Nephron progenitor cell (in vitro differentiated cells): ENCODE data around the gene ANXA3.

Source experiments
- DNase-seq: peaks from one replicate; pipeline ENCODE4 v3.0.0; 2021
- H3K27ac Mint-ChIP-seq: 2 replicates; pipeline ENCODE4 v1.8.0; 2021; ENCODE audit warnings: mild to moderate bottlenecking, moderate library complexity, mixed read lengths
- H3K27me3 Mint-ChIP-seq: 2 replicates; pipeline ENCODE4 v1.8.0; 2021; ENCODE audit warnings: mild to moderate bottlenecking, low read depth, mixed read lengths; ENCODE audit not compliant: poor library complexity
- H3K36me3 Mint-ChIP-seq: 2 replicates; pipeline ENCODE4 v1.8.0; 2021; ENCODE audit warnings: low read depth, mixed read lengths
- H3K4me1 Mint-ChIP-seq: 2 replicates; pipeline ENCODE4 v1.8.0; 2021; ENCODE audit warnings: mixed read lengths
- H3K4me3 Mint-ChIP-seq: 2 replicates; pipeline ENCODE4 v1.8.0; 2021; ENCODE audit warnings: mild to moderate bottlenecking, moderate library complexity, mixed read lengths
- H3K9me3 Mint-ChIP-seq: 2 replicates; pipeline ENCODE4 v1.8.0; 2021; ENCODE audit warnings: mild to moderate bottlenecking, moderate library complexity, mixed read lengths
- TF ChIP-seq, protein P1 (sequence below): fragments of 200-600 bp; sonication (generic); IDR thresholded peaks from 2 replicates; pipeline ENCODE4 v1.5.0; 2021; ENCODE audit warnings: antibody characterized with exemption

Gene ANXA3

DNA sequence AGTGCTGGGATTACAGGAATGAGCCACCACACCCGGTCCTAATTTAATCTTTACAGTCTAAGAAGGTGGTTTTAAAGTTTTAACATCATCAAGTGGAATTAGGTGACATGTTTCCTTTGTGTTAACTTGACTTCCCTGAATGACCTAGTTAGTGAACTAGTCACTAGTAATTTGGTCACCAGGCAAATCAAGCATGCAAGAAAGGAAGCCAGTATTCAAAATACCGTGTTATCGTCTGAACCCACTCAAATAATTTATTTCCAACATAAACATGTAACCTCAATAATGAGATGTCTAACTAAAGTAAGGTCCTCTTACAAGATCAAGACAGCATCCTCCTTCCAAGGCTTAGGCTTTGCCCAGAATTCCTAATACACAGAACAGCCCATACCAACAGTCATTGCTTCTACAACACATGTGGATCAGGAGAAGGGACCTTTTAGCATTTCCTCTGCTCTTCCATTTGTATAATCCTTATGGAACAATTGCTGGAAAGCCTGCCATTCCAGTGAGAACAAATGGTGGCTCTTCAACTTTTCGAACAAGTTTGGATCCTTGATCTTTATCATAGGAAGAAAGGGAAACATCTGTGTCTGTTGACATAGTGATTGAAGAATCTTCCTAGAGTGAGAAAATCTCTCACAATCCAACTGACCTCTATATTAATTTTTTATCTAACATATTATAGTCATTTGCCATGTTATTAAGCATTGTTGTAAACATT is 97.2 kb downstream of the ANXA3 start:
- H3K4me1 Mint-ChIP-seq = peaks cover 18% of the 10 kb centered on the region
- DNase-seq = no peak

DNA sequence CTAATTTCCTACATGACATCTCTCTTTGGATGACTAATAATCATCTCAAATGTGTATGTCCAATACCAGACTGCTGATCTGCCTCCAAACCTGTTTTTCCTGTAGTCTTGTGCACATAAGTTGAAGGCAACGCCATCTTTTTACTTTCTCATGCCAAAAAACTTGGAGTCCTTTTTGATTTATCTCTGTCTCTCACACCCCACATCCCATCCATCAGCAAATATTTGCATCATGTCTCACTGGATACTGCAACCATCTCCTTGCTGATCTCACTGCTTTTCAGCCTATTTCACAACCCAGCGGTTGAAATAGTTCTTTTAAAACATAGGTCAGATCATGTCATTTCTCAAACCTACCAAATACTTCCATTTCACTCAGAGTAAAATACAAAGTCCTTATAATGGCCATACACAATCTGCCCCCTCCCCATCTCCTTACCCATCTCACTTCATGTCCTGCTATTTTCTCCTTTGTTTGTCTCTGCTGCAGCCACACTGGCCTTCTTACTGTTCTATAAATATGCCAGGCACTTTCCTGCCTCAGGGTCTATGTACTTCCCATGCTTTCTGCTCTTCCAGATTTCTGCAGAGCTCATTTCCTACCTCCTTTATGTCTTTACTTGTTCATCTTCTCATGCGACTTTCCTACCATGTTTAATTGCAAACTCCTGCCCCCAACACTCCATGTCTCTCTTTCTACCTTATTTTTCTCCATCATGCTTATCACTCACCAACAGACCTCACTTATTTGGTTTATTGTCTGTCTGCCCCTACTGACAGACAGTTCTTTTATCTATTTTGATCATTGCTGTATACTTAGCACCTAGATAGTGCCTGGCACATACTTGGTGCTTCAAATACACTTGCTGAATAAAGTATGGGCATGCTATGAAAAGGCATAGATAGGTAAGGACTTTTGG is 98.8 kb downstream of the ANXA3 start:
- H3K27ac Mint-ChIP-seq = no peak overlapping the region
- H3K27me3 Mint-ChIP-seq = no peaks in the 10 kb centered on the region
- H3K9me3 Mint-ChIP-seq = no peaks in the 10 kb centered on the region
- DNase-seq = no peak
- TF ChIP-seq, protein P1, sequence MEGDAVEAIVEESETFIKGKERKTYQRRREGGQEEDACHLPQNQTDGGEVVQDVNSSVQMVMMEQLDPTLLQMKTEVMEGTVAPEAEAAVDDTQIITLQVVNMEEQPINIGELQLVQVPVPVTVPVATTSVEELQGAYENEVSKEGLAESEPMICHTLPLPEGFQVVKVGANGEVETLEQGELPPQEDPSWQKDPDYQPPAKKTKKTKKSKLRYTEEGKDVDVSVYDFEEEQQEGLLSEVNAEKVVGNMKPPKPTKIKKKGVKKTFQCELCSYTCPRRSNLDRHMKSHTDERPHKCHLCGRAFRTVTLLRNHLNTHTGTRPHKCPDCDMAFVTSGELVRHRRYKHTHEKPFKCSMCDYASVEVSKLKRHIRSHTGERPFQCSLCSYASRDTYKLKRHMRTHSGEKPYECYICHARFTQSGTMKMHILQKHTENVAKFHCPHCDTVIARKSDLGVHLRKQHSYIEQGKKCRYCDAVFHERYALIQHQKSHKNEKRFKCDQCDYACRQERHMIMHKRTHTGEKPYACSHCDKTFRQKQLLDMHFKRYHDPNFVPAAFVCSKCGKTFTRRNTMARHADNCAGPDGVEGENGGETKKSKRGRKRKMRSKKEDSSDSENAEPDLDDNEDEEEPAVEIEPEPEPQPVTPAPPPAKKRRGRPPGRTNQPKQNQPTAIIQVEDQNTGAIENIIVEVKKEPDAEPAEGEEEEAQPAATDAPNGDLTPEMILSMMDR = no peak
- peaks cover 26% of the 10 kb centered on the region for H3K4me1 Mint-ChIP-seq
- H3K36me3 Mint-ChIP-seq = no peaks in the 10 kb centered on the region
- H3K4me3 Mint-ChIP-seq = no peak overlapping the region

More for the DNA sequence above, 97.2 kb downstream of the ANXA3 start:
- no peak overlapping the region for H3K4me3 Mint-ChIP-seq
- H3K27ac Mint-ChIP-seq = no peak overlapping the region
- no peaks in the 10 kb centered on the region for H3K9me3 Mint-ChIP-seq
- TF ChIP-seq, protein P1 = no peak
- H3K27me3 Mint-ChIP-seq = no peaks in the 10 kb centered on the region
- H3K36me3 Mint-ChIP-seq = no peaks in the 10 kb centered on the region

DNA sequence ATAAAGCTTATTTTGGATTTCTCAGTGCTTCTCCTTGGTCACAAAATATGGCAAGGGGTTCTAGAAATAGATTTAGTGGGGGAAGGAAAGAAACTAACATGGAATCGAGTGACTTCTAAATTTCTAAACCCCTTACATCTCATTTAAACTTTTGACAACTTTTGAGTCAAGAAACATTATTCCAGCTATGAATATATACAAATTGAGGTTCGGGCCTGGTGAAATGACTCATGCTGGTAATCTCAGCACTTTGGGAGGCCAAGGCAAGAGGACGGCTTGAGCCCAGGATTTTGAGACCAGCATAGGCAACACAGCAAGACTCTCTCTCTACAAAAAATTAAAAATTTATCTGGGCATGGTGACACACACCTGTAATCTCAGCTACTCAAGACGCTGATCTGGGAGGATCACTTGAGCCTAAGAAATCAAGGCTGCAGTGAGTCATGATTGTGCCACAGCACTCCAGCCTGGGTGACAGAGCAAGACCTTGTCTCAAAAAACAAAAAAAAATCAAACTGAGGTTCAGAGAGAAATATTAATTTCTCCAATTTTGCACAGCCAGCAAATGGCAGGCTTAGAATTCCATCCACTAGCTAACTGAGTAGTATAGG is 99.8 kb downstream of the ANXA3 start:
- Mint-ChIP-seq H3K36me3 (no peaks in the 10 kb centered on the region), H3K4me1 (peaks cover 17% of the 10 kb centered on the region), H3K27ac (no peak overlapping the region), H3K27me3 (no peaks in the 10 kb centered on the region), H3K4me3 (no peak overlapping the region), H3K9me3 (no peaks in the 10 kb centered on the region)
- TF ChIP-seq, protein P1 = no peak
- no peak for DNase-seq

DNA sequence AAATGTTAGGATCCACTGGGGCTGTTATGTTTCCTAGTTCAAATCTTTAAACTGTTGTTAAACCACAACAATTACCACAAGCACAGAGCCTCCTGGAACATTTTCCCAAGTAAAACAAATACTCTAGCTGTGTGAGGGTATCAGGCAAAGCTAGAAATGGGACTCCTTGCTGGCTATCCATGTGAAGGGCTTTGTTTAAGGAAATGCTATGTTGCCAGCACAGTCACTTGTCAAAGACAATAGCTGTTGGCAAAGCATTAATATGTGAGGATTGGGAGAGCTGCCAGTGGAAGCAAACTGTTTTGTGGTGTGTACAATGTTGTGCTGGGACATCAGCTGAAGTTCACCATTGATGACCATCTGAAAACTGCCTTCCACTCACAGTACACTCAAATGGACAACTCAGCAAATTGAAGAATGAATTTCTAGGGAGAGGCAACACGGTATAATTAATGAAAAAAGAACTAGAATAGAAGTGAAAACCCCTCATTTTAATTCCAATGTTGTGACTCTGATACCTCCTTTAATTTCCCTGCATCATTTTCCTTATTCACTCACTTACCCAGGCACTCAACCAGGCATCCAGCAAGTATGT is 100.8 kb downstream of the ANXA3 start:
- peaks cover 19% of the 10 kb centered on the region for H3K4me1 Mint-ChIP-seq
- H3K36me3 Mint-ChIP-seq = no peaks in the 10 kb centered on the region
- no peaks in the 10 kb centered on the region for H3K9me3 Mint-ChIP-seq
- peaks cover 4% of the 10 kb centered on the region for H3K27me3 Mint-ChIP-seq
- H3K27ac Mint-ChIP-seq = no peak overlapping the region
- TF ChIP-seq, protein P1 = no peak
- no peak overlapping the region for H3K4me3 Mint-ChIP-seq
- DNase-seq = no peak

DNA sequence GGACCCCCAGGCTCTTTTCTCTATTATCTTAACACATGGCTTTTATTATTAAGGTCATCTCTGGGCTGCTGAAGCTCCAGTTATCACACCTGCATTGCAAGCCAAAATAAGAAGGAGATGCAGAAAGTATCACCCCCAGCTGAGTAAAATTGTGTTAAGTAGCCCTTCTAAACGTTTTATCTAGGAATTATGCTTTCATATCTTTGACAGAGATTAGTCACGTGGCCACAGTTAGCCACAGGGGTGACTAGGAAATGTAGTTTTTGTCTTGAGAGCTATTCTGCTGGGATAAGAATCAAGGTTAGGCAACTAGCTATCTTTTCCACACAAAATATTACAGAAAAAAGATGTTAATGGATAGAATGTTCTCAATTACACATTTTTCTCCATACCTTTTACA is 102.1 kb downstream of the ANXA3 start:
- Mint-ChIP-seq H3K4me3 (no peak overlapping the region), H3K27ac (no peak overlapping the region), H3K27me3 (peaks cover 4% of the 10 kb centered on the region), H3K9me3 (no peaks in the 10 kb centered on the region), H3K36me3 (no peaks in the 10 kb centered on the region), H3K4me1 (peaks cover 19% of the 10 kb centered on the region)
- no peak for DNase-seq
- TF ChIP-seq, protein P1 = no peak
